Heart right ventricle (tissue), 16 donors: ENCODE data around the gene METTL26. TPM values are rescaled to one million over a fixed set of nuclear protein-coding genes. Genes with fewer than 3 reads are reported as not detected.

Source experiments
- ATAC-seq, 8 donors: fragments of 200-7000 bp; cut with Tn5 transposase; one replicate each; pipeline ENCODE4 v1.9.1; 2020; ENCODE audit warnings: mild to moderate bottlenecking in 8 of 8, moderate library complexity in 8 of 8, moderate number of reproducible peaks in 1 of 8
- DNase-seq, 2 donors: peaks; one replicate each; pipeline ENCODE4 v3.0.0-alpha.2; 2020
- H3K27ac ChIP-seq, 10 donors: fragments of 200-600 bp; sonication (generic) in 2 of 10; one replicate each; pipeline versions ENCODE4 v1.5.0 to v1.8.0; 2020 to 2022; ENCODE audit warnings: mild to moderate bottlenecking in 3 of 10
- H3K27me3 ChIP-seq, 7 donors: fragments of 200-600 bp; one replicate each; pipeline ENCODE4 v1.8.0; 2021 to 2022; ENCODE audit warnings: mild to moderate bottlenecking in 2 of 7
- H3K36me3 ChIP-seq, 9 donors: fragments of 200-600 bp; sonication (generic) in 1 of 9; one replicate each; pipeline versions ENCODE4 v1.5.0 to v1.8.0; 2020 to 2022; ENCODE audit warnings: mild to moderate bottlenecking in 2 of 9
- H3K4me1 ChIP-seq, 9 donors: fragments of 200-600 bp; sonication (generic) in 1 of 9; one replicate each; pipeline versions ENCODE4 v1.5.0 to v1.8.0; 2020 to 2022; ENCODE audit warnings: mild to moderate bottlenecking in 4 of 9
- H3K4me3 ChIP-seq, 10 donors: fragments of 200-600 bp; sonication (generic) in 2 of 10; one replicate each; pipeline versions ENCODE4 v1.5.0 to v1.8.0; 2020 to 2022; ENCODE audit warnings: mild to moderate bottlenecking in 7 of 10, moderate library complexity in 2 of 10
- H3K9me3 ChIP-seq, 11 donors: fragments of 200-600 bp in 10 of 11; sonication (generic) in 2 of 11; one replicate each; pipeline versions ENCODE4 v1.5.0 to v1.8.0; 2013 to 2022; ENCODE audit warnings: mild to moderate bottlenecking in 2 of 11, control low read depth in 1 of 11, moderate library complexity in 1 of 11
- CTCF ChIP-seq, 9 donors: fragments of 200-600 bp; sonication (generic) in 2 of 9; IDR thresholded peaks; one replicate each; pipeline versions ENCODE4 v1.5.0 to v1.8.0; 2021 to 2022; ENCODE audit warnings: antibody characterized with exemption in 9 of 9, mild to moderate bottlenecking in 5 of 9, moderate library complexity in 1 of 9
- WGBS, 2 donors: extraction: QIAGEN DNeasy Blood & Tissue Kit; methylation state at CpG; one replicate each; pipeline ENCODE4 v1.1.7; 2013; ENCODE audit warnings: inconsistent platforms in 1 of 2; 5-methylcytosine and 5-hydroxymethylcytosine counted together
- intact Hi-C, 10 donors: fragments of 100-400 bp; cut with DNase I; formaldehyde crosslinking; loops; one replicate each; pipeline versions ENCODE4 v1.11.1 to v1.14.2; 2022
- polyA plus RNA-seq, 2 donors: library from polyadenylated mRNA; stranded (reverse); fragments of 200-250 nt; gene quantifications; one replicate each; pipeline ENCODE4 v1.2.3, GENCODE V29; 2013
- total RNA-seq, 10 donors: library from RNA; stranded (reverse); fragmentation: NEBNext Ultra II Directional in 3 of 10; extraction: Animal tissue kit (Norgen Biotek cat#: 25700) in 3 of 10; gene quantifications; one replicate each; pipeline versions ENCODE4 v1.2.1 to v1.2.4, GENCODE V29; 2021 to 2023
- donor health status: Arrhythmogenic right ventricular cardiomyopathy.
- donor health status: ischemic (EF 13 %, LVEDD 7.1; RV severe dilation, severe dysfunction).
- donor health status: healthy with polysubstance abuse.
- donor health status: DM: no; HTN: yes; CAD: no.
- donor health status: DM: no; HTN: no; CAD: no.
- donor health status: ischemic (EF 25% LVEDD 6.9; RV normal size, moderate dysfunction).
- donor health status: ischemic (EF 25% LVEDD 5.7; RV mildly dilated, moderate dysfunction).
- donor health status: healthy.
- donor health status: DM: yes; HTN: yes; CAD: no.
- donor health status: Ischemic cardiomyopathy.
- donor health status: ischemic (EF 35%, LVEDD 5.7; RV mildly dilated, moderate dysfunction).
- donor health status: nonischemic (EF 11% LVEDD 7.7; RV severe dilation, severe dysfunction).
- donor health status: DM: yes; HTN: yes; CAD: no.
- donor health status: PGD.
- donor health status: ischemic (EF 29% LVEDD 5.4; RV normal size, mild dysfunction).
- donor health status: nonischemic (EF 23%, LVEDD 6.1; RV moderate dilation, normal function).

Gene METTL26
- total and polyA plus RNA-seq, 12 donors, result 34.5 to 237 (median 44.8) TPM

GRCh38 chr16:674968-675883, 39.1 kb upstream of the METTL26 start, which contains the start of gene RHBDL1:
Gene RHBDL1 (plus strand): TSS chr16:675671. CDS start chr16:675791, 120 bp downstream.
- Histone ChIP-seq H3K9me3 (no peaks in the 10 kb centered on the region), H3K27ac (peak within 1 kb of the TSS in 8 of 10 donors; percentile 20 to 75 (median 45)), H3K4me3 (peak within 1 kb of the TSS in 9 of 10 donors; percentile 25 to 50 (median 40)), H3K4me1 (peaks cover 7 to 30% (median 21%) of the 10 kb centered on the region in 9 donors), H3K27me3 (peaks cover 0 to 22% (median 0%) of the 10 kb centered on the region in 7 donors), H3K36me3 (peaks cover 0 to 42% (median 31%) of the 10 kb centered on the region in 9 donors)
- peak in 1 of 9 donors; percentile 4 for TF ChIP-seq CTCF (IDR thresholded peaks at IDR 0.05)
- intact Hi-C loops, result no loop called here
- WGBS, 2 donors, result 5% methylated on average over 55 to 73 of the region's 73 CpGs
- DNase-seq (peak in 1 of 2 donors; percentile 61), ATAC-seq (no peak)

GRCh38 chr16:674214-674881, 38.2 kb upstream of the METTL26 start:
- Histone ChIP-seq H3K9me3 (no peaks in the 10 kb centered on the region), H3K27ac (peak overlapping the region in 8 of 10 donors; percentile 20 to 75 (median 45)), H3K27me3 (peaks cover 0 to 22% (median 0%) of the 10 kb centered on the region in 7 donors), H3K4me1 (peaks cover 6 to 32% (median 20%) of the 10 kb centered on the region in 9 donors), H3K36me3 (peaks cover 0 to 50% (median 35%) of the 10 kb centered on the region in 9 donors), H3K4me3 (no peak overlapping the region)
- WGBS, 2 donors, result 65 to 67% methylated on average over 22 of the region's 22 CpGs
- intact Hi-C loops, result no loop called here
- TF ChIP-seq CTCF (IDR thresholded peaks at IDR 0.05), result no peak
- DNase-seq (no peak), ATAC-seq (peak in 6 of 8 donors; percentile 2 to 47 (median 18))

GRCh38 chr16:673399-673991, 37.4 kb upstream of the METTL26 start:
- H3K36me3 ChIP-seq, result peaks cover 0 to 51% (median 35%) of the 10 kb centered on the region in 9 donors
- peaks cover 8 to 34% (median 24%) of the 10 kb centered on the region in 9 donors for H3K4me1 ChIP-seq
- H3K27ac ChIP-seq, result peak overlapping the region in 1 of 10 donors; percentile 75
- no peak for DNase-seq
- intact Hi-C loops, result no loop called here
- H3K9me3 ChIP-seq, result no peaks in the 10 kb centered on the region
- peaks cover 0 to 22% (median 0%) of the 10 kb centered on the region in 7 donors for H3K27me3 ChIP-seq
- no peak overlapping the region for H3K4me3 ChIP-seq
- 91 to 93% methylated on average over 17 to 18 of the region's 18 CpGs for WGBS, 2 donors
- TF ChIP-seq CTCF (IDR thresholded peaks at IDR 0.05), result no peak
- no peak for ATAC-seq

GRCh38 chr16:672851-673250, 36.7 kb upstream of the METTL26 start:
- no peak for TF ChIP-seq CTCF (IDR thresholded peaks at IDR 0.05)
- H3K4me1 ChIP-seq, result peaks cover 8 to 35% (median 25%) of the 10 kb centered on the region in 9 donors
- intact Hi-C loops, result no loop called here
- WGBS, 2 donors, result 93 to 94% methylated on average over 21 of the region's 21 CpGs
- no peak overlapping the region for H3K4me3 ChIP-seq
- ATAC-seq, result no peak
- no peak for DNase-seq
- peaks cover 0 to 51% (median 35%) of the 10 kb centered on the region in 9 donors for H3K36me3 ChIP-seq
- no peak overlapping the region for H3K27ac ChIP-seq
- no peaks in the 10 kb centered on the region for H3K9me3 ChIP-seq
- H3K27me3 ChIP-seq, result peaks cover 0 to 22% (median 0%) of the 10 kb centered on the region in 7 donors
